GM19193 (cell line): ENCODE measurements around the gene CASKIN2.

ENCODE experiments used
- POLR2A ChIP-seq: IDR thresholded peaks from 4 replicates; pipeline ENCODE4 v1.6.1; 2011; ENCODE audit not compliant: insufficient read depth, insufficient read length; ENCODE audit errors: extremely low read depth

Gene CASKIN2

DNA sequence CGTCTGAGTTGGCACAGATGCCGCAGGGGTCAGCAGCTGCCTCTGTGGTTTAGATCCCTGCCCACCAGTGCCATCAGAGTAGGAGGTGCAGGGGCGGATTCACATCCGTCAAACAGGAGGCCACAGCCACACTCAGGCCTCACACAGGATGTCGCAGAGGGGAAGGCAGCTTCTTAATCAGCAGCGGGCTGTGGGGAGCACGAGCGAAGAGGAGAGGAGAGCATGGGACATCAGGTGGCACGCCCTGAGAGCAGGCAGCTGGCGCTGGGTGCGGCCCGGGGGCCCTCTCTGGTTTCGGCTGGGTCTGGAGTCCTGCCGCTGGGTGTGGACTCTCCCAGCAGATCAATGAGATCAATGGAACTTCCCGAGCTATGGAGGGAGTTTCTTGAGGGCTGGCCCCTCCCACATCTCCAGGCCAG lies 19.8 kb upstream of the CASKIN2 start:
- no peak for TF ChIP-seq POLR2A

DNA sequence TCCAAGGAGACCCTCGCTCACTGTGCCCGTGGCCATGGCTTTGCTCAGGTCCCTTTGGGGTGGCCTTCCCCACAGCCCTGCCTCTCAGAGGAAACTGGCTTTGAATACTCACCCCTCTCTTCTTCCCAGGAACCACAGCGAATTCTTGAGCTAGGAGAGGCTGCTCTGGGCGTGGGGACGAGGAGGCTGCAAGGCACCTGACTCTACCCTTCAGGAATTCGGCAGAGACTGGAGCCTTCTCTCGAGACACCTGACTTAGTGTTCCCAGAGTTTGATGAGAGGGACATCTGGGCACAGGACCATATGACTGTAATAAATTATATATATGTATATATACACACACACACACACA lies 16.4 kb upstream of the CASKIN2 start:
- no peak for TF ChIP-seq POLR2A

DNA sequence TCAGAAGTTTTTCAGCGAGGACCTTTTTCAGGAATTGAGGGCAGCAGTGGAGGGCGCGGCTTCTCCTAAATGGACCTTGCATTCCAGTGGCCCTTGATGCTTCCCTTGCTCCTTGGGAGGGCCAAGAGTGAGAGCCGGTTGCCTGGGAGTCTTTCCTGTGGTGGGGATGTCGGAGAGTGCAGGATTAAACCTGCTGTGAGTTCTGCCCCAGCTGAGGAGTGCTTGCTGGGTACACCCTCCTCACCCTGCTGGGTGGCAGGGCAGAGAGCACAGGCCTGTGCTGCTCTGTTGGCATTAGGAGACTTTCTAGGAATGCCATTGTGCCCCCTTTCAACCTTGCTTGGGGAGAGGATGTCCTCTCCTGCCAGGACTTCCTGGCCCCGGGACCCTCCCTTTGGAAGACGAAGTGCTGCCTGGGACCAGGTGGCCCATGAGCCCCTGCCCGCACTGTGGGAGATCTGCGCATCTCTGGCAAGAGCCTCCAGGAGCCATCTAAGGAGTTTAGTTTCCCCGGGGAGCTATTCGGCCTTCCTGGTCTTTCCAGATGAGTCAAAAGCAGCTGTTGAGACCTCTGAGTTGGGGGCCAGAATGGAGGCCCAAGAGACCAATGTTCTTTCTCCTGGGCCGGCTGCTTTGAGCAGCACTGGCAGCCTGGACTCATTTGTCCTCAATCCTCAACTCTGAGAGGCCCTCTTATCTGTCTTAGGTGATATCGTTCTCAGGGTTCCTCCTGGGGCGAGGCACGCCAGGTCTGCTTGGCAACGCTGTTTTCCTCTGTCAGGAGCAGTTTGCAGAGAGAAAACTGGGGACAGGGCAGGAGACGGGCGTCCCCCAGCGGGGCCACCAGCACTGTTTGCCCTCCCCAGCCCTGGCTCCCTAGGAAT lies 15.7 kb upstream of the CASKIN2 start:
- TF ChIP-seq POLR2A: no peak

DNA sequence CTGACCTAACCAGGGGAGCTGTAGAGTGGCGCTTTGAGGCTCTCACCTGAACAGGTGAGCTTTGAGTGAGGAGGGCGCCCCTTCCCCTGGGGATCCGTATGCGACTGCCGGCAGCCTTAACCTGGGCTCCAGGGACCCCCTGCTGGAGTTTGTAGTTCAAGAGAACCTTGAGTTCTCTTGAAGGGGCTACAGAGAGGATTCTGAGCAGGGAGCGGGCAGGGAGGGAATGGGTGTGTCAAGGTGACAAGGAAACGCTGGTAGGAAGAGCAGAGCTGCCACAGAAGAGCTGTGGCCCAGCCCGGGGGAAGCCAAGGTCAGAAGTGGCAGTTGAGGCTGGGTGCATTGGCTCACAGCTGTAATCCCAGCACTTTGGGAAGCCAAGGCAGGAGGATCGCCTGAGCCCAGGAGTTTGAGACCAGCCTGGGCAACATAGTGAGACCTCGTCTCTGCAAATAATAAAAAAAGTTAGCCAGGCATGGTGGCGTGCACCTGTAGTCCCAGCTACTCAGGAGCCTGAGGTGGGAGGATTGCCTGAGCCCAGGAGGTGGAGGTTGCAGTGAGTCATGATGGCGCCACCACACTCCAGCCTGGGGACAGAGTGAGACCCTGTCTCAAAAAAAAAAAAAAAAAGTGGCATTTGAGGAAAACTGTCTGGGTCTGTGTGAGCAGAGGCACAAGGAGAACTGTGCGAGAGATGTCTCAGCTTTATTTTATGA lies 11.4 kb upstream of the CASKIN2 start:
- no peak for TF ChIP-seq POLR2A

DNA sequence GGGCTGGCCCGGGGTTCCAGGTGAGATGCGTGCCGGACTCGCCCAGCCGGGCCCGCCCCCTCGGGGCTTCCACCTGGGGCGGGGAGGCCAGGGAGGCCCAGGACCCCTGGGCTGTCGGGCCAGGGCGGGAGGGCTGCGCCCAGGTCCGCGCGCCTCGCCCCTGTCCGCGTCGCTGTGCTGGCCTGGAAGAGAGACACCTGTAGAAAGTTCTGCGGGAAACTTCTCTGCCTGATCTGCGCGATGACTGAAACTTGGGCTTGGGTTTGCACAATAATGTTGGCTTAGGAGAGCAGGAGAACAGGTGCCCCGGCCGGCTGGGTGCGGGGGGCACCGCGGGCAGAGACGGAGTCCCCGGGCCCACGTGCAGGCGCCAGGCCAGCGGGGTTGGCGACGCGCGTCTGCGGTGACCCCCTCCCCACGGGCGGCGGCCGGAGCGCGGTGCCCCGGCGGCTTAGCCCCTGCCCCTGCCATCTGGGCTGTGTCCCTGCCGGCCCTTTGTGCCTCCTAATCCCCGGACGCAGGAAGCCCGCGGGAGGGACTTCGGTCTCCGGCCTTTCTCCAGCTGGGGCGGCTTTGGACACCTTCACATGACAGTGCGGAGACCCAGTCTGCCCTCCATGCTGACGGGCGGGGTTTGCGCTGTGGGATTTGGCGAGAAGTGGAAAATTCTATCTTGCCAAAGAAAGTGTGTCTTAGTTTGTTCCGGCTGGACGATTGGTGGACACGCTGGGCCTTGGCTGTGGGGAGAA lies 10.6 kb upstream of the CASKIN2 start:
- no peak for TF ChIP-seq POLR2A

DNA sequence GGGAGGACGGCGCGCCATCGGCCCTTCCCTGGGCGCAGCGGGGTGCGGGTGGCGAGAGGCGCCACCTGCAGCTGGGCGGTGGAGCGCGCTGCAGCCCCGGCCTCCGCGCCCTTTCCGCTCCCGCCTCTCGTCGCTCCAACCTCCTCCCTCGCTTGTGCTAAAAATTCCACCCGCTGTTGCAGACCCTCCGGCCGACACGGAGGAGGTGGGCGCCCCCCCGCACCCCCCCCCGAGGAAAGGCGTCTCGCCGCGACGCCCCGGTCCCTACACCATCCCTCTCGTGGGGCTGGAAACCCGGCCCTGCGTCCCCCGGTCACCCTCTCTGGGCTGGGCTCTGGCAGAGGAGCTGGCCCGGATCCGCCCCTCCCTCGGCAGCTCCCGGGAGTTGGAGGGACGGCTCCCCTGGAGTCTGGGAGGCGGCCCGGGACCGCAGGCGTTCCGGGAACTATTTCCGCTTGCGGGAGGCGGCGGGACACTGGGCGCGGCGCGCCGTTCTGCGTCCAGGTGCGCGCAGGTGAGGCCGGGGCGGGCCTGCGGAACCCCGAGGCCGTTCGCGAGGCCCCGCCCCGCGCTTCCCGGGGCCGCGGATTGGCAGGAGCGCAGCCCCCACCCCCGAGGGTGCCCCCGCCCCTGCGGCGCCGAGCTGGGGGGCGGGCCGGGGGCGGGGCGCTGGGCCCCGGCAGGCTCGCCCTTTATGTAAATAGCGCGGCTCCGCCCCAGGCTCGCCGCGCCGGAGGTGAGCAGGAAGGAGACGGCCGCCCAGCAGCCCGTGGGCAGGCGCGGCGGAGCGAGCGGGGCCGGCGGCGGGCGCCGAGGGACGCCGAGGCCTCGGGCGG lies 9.9 kb upstream of the CASKIN2 start, which contains the start of gene LLGL2:
Gene LLGL2, plus strand, starts transcription at position 728 of the 836 bp plus-strand sequence. CDS start 17,730 bp downstream, outside the sequence.
- no peak for TF ChIP-seq POLR2A

DNA sequence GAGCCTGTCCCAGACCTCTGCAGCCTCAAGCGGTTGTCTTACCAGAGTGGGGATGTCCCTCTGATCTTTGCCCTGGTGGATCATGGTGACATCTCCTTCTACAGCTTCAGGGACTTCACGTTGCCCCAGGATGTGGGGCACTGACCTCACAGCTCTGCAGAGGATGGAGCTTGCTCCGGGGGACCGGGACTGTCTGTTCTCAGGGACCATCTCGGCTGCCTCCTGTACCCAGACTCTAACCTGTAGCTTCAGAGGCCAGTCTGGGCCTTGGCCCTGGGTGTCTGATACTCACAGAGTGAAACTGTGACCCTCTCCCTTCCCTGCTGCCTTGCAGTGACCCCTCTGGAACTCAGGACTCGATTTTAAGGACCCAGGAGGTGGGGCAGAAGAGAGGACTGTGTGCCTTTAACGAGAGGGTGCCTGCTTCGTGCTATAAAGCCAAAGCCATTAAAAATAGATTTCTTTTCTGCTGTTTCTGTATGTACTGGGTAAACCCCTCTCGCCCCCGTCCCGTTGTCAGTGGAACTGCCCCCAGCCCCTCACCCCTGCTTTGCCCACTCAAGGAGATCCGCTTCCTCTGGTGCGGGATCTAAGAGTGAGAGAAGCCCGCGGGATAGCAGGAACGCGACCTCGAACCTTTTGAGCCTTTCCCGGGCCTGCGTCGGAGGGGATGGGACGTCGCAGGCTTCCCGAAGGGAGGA lies 9.1 kb upstream of the CASKIN2 start:
- TF ChIP-seq POLR2A: no peak

DNA sequence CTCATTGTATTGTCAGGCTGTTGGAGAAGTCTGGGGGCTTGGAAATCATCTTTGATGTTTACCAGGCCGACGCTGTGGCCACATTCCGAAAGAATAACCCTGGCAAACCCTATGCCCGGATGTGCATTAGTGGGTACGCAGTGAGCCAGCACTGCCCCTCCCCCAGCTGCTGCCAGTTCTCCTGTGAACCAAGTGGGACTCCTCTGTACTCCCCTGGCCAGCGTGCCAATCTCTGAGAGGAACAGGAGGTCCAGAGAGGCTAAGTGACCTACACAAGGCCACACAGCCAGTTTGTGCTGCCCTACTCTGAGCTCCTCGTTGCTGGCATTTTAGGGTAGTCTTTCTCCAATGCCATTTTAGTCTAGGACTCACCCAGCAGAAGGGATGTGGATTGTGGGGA lies 8.3 kb upstream of the CASKIN2 start:
- no peak for TF ChIP-seq POLR2A

DNA sequence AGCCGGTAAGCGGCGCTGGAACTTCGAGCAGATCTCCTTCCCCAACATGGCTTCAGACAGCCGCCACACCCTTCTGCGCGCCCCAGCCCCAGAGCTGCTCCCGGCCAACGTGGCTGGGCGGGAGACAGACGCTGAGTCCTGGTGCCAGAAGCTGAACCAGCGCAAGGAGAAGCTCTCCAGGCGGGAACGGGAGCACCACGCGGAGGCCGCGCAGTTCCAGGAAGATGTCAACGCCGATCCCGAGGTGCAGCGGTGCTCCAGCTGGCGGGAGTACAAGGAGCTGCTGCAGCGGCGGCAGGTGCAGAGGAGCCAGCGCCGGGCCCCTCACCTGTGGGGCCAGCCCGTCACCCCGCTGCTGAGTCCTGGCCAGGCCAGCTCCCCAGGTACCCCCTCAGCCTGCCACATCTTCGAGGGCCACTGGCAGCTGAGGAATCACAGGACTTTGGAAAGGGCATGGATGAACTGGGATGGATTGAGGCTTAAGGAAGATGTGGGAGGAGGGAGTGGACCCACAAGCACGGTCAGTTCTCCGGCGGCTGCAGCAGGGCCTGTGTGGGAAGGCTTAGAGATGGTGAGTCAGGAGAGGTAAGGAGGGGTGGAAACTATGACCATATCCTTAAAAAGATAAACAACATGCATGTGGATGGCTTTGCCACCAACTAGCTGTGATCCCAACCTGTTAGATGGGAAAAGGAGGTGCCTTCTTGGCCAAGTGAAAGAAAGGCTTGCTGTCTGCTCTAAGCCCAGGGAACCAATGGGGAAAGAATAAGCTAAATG lies 6.8 kb upstream of the CASKIN2 start:
- TF ChIP-seq POLR2A: no peak

DNA sequence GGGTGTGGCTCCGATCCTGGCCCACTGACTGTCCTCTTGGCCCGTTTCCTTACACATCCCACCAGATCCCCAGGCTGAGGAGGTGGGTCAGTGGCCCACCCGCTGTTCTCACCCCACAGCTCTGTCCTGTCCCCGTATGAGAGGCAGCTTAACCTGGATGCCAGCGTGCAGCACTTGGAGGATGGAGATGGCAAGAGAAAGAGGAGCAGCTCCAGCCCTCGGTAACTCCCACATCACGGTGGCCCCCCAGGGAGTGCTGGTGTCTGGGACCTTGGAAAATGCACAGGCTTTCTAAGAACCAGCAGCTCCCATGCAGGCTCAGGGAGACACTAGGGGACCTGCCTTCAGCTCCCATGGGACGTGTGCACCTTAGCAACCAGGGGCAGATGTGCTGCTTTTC lies 6.0 kb upstream of the CASKIN2 start:
- TF ChIP-seq POLR2A: no peak

DNA sequence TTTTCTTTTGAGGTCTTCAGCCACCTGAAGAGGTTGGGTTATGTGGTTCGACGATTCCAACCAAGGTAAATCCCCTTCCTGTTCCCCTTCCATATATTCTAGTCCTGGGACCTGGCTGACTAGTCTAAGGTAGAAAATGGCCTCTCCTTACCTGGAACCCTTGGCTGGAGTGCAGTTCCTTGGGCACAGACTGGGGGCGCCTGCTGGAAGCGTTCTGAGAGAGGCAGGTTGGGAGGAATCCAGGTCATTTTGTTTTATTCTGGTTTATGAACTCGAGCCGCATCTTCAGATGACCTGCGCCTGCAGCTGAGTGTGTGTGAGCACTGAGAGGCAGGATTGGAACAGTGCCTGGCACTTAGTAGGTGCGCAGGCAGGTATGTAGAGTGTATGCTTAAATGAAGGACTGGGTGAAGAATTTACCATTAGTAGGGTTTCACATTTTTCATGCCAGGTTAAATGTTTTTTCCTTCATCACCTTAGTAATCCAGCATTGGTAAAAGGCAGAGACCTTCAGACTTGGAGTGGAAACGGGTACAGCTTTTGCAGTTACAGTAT lies 3.7 kb upstream of the CASKIN2 start:
- no peak for TF ChIP-seq POLR2A

DNA sequence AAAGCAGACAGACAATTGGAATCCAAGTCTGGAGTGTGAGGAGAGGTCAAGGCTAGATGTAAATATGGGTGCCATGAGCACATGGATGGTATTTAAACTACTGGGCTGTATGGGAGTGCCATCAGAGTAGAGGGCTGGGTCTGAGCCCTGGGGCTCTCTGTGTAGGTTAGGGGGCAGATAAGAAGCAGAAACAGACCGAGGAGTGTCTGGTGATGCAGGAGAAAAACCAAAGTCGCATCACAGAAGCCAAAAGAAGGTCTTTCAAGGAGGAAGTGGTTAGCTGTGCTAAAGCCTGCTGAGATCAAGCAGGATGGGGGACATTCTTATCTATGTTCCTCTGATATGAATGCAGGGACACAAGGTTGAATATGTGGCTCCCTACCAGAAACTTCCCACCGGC lies 2.9 kb upstream of the CASKIN2 start:
- TF ChIP-seq POLR2A: no peak
